K562 (cell line): ENCODE measurements around the gene SAMD4A. TPM values are rescaled to one million over a fixed set of nuclear protein-coding genes. Genes with fewer than 3 reads are reported as not detected.

ENCODE experiments used
- CTCF ChIP-seq, 3 experiments: IDR thresholded peaks in 2 of 3; conservative IDR thresholded peaks in 1 of 3; 2 replicates each; pipeline ENCODE4 v1.5.1; 2011 to 2012; ENCODE audit warnings: low read length in 3 of 3, mild to moderate bottlenecking in 3 of 3, control low read depth in 2 of 3, improper control_type of control experiment in 1 of 3, inconsistent platforms in 1 of 3, low read depth in 1 of 3, mixed read lengths in 1 of 3, moderate library complexity in 1 of 3; ENCODE audit not compliant: insufficient read depth in 2 of 3
- FIP1L1 ChIP-seq: fragments of 200-400 bp; formaldehyde crosslinking; IDR thresholded peaks from 2 replicates; pipeline ENCODE4 v1.6.1; 2018; ENCODE audit warnings: mild to moderate bottlenecking, low read depth, low read length; ENCODE audit not compliant: poor library complexity, severe bottlenecking
- HDAC2 ChIP-seq: fragments of 450-650 bp; IDR thresholded peaks from 2 replicates; pipeline ENCODE4 v1.6.1; 2016; ENCODE audit warnings: mild to moderate bottlenecking
- HMGN3 ChIP-seq: IDR thresholded peaks from 2 replicates; pipeline ENCODE4 v1.6.1; 2011; ENCODE audit warnings: borderline replicate concordance, low read depth, mild to moderate bottlenecking, mixed read lengths, low read length; ENCODE audit not compliant: insufficient read length; ENCODE audit errors: extremely low read depth
- MAZ ChIP-seq, 2 experiments: fragments of 450-650 bp in 1 of 2; sonication (generic) in 1 of 2; formaldehyde crosslinking; IDR thresholded peaks in 1 of 2; conservative IDR thresholded peaks in 1 of 2; 2 replicates each; pipeline versions ENCODE4 v1.4.0 to v1.5.0; 2020; ENCODE audit warnings: mild to moderate bottlenecking in 1 of 2, missing genetic modification reagents in 1 of 2
- MBD2 ChIP-seq: sonication (generic); IDR thresholded peaks from 2 replicates; pipeline ENCODE4 v1.6.1; 2016; ENCODE audit warnings: low read depth, borderline replicate concordance
- MLLT1 ChIP-seq, 2 experiments: fragments of 450-650 bp; IDR thresholded peaks; 2 replicates each; pipeline ENCODE4 v1.6.1; 2016
- MNT ChIP-seq, 2 experiments: fragments of 450-650 bp; conservative IDR thresholded peaks; 2 replicates each; pipeline ENCODE4 v1.6.1; 2017; ENCODE audit warnings: mild to moderate bottlenecking in 2 of 2, moderate library complexity in 2 of 2
- NR2C2 ChIP-seq, 2 experiments: fragments of 200-800 bp in 1 of 2; sonication (Bioruptor generic) in 1 of 2; sonication (generic) in 1 of 2; formaldehyde crosslinking in 1 of 2; IDR thresholded peaks; 2 replicates each; pipeline versions ENCODE4 v1.6.1 to v1.8.0; 2016 to 2022; ENCODE audit warnings: mild to moderate bottlenecking in 1 of 2, missing compliant biosample characterization in 1 of 2, missing genetic modification characterization in 1 of 2, missing genetic modification reagents in 1 of 2
- PHF21A ChIP-seq: fragments of 450-650 bp; IDR thresholded peaks from 2 replicates; pipeline ENCODE4 v1.6.1; 2017; ENCODE audit warnings: low read depth, borderline replicate concordance
- PHF8 ChIP-seq: fragments of 200-600 bp; sonication (generic); IDR thresholded peaks from 2 replicates; pipeline ENCODE4 v1.6.1; 2012; ENCODE audit warnings: mixed run types, mild to moderate bottlenecking, inconsistent platforms, low read length, moderate library complexity, borderline replicate concordance
- POLR2G ChIP-seq: fragments of 200-400 bp; formaldehyde crosslinking; IDR thresholded peaks from 2 replicates; pipeline ENCODE4 v1.6.1; 2017; ENCODE audit warnings: low read depth, mild to moderate bottlenecking, antibody characterized with exemption, low read length, moderate library complexity
- RBFOX2 ChIP-seq: fragments of 200-400 bp; formaldehyde crosslinking; IDR thresholded peaks from 2 replicates; pipeline ENCODE4 v1.6.1; 2017; ENCODE audit warnings: low read depth, mild to moderate bottlenecking, low read length, moderate library complexity
- RBM17 ChIP-seq: fragments of 200-400 bp; formaldehyde crosslinking; IDR thresholded peaks from 2 replicates; pipeline ENCODE4 v1.6.1; 2017; ENCODE audit warnings: low read depth, mild to moderate bottlenecking, low read length, borderline replicate concordance
- SMAD1 ChIP-seq: fragments of 150-350 bp; IDR thresholded peaks from 2 replicates; pipeline ENCODE4 v1.6.1; 2014; ENCODE audit warnings: low read length, low read depth; ENCODE audit not compliant: partially characterized antibody
- ZFX ChIP-seq: sonication (generic); formaldehyde crosslinking; IDR thresholded peaks from 2 replicates; pipeline ENCODE4 v1.8.0; 2022; ENCODE audit warnings: mild to moderate bottlenecking, missing genetic modification reagents, moderate library complexity
- ZNF263 ChIP-seq: sonication (generic); formaldehyde crosslinking; IDR thresholded peaks from 2 replicates; pipeline ENCODE4 v1.8.0; 2022; ENCODE audit warnings: mild to moderate bottlenecking, missing genetic modification reagents, borderline replicate concordance
- ZNF311 ChIP-seq: fragments of 250-450 bp; sonication (Bioruptor Pico); IDR thresholded peaks from 2 replicates; pipeline ENCODE4 v1.4.0; 2020; ENCODE audit warnings: mild to moderate bottlenecking, moderate library complexity
- ZNF431 ChIP-seq: sonication (generic); formaldehyde crosslinking; IDR thresholded peaks from 2 replicates; pipeline ENCODE4 v1.8.0; 2022; ENCODE audit warnings: mild to moderate bottlenecking, missing genetic modification reagents
- polyA plus RNA-seq, 8 experiments: library from polyadenylated mRNA; depleted of rRNA in 4 of 8; stranded (reverse) in 5 of 8; unstranded in 3 of 8; fragments of >200 nt; fragmentation: Nextera tagmentation in 2 of 8; fragmentation: Illumina TruSeq in 1 of 8; extraction: Ambion mirVana in 2 of 8; extraction: Trizol in 1 of 8; gene quantifications; 2 replicates each; pipeline versions ENCODE4 v1.2.1 to v1.2.3, GENCODE V29; 2011 to 2014; ENCODE audit warnings: inconsistent platforms in 1 of 8, missing spikeins in 1 of 8
- total RNA-seq, 7 experiments: library from RNA; depleted of rRNA in 6 of 7; stranded (reverse); fragments of >200 nt in 6 of 7; fragmentation: Illumina TruSeq in 2 of 7; extraction: Trizol in 2 of 7; gene quantifications; 2 replicates each; pipeline versions ENCODE4 v1.2.1 to v1.2.3, GENCODE V29; 2011 to 2021; ENCODE audit warnings: low replicate concordance in 1 of 7

Gene SAMD4A
- total and polyA plus RNA-seq, 9 of the 15 experiments (the other 6 are each of a cell fraction or from before 2014, with no cell fraction given) = 0.66 to 6.8 (median 3.3) TPM

- TF ChIP-seq NR2C2 (CRISPR knock-in tag; IDR thresholded peaks at IDR 0.05) (no peak), NR2C2 (tag; IDR thresholded peaks at IDR 0.05) (peak; percentile 59), RBFOX2 (peak; percentile 55; the same call in 1 of the 2 replicates), ZNF311 (CRISPR knock-in tag) (no peak), PHF8 (peak; percentile 32; the same call in 1 of the 2 replicates), RBM17 (no peak), SMAD1 (peak; percentile 36), MNT (conservative IDR thresholded peaks at IDR 0.05) (0 out of 4 replicates have a peak, but pooled peaks of 1 of the 2 experiments have one; percentile 6), HMGN3 (peak; percentile 55), ZFX (peak; percentile 82), FIP1L1 (peak; percentile 33), MBD2 (0 out of 2 replicates have a peak, but pooled peaks have one; percentile 8), PHF21A (peak; percentile 96), CTCF (IDR thresholded peaks at IDR 0.05 in 2 of 3, conservative IDR thresholded peaks at IDR 0.05 in 1 of 3; ENCODE audit: insufficient read depth in 2 of 3, low read depth in 1 of 3, low read length in 3 of 3) (peak; percentile 21 to 53 (median 25); a peak in 4 of 6 replicates), ZNF431 (CRISPR knock-in tag) (0 out of 2 replicates have a peak, but pooled peaks have one; percentile 33), HDAC2 (0 out of 2 replicates have a peak, but pooled peaks have one; percentile 58), MLLT1 (IDR thresholded peaks at IDR 0.05) (no peak), POLR2G (peak; percentile 73), ZNF263 (peak; percentile 46; the same call in 1 of the 2 replicates), MAZ (CRISPR knock-in tag; conservative IDR thresholded peaks at IDR 0.05 in 1 of 2, IDR thresholded peaks at IDR 0.05 in 1 of 2) (peak in 1 of 2 experiments; percentile 64; a peak in 2 of 4 replicates)
These were observed 1.8 kb upstream of the SAMD4A start (continued) for GRCh38 chr14:54564868-54565784.
